Gastrocnemius medialis (tissue), 4 donors: ENCODE measurements around the gene PRPF19.

Experiments used
- CTCF ChIP-seq, 5 experiments: fragments of 450-650 bp in 3 of 5; fragments of 200-600 bp in 2 of 5; sonication (generic) in 2 of 5; IDR thresholded peaks in 4 of 5; conservative IDR thresholded peaks in 1 of 5; 1 replicate in 4 of 5; 2 replicates in 1 of 5; pipeline ENCODE4 v1.5.1; 2016 to 2019; ENCODE audit warnings: antibody characterized with exemption in 5 of 5, mild to moderate bottlenecking in 3 of 5, moderate library complexity in 3 of 5
- POLR2A ChIP-seq, 2 donors: fragments of 450-650 bp; IDR thresholded peaks; one replicate each; pipeline ENCODE4 v1.6.1; 2017; ENCODE audit warnings: antibody characterized with exemption in 2 of 2, mild to moderate bottlenecking in 2 of 2, moderate library complexity in 2 of 2

- TF ChIP-seq POLR2A (IDR thresholded peaks at IDR 0.05), result no peak
- no peak for TF ChIP-seq CTCF (IDR thresholded peaks at IDR 0.05 in 4 of 5, conservative IDR thresholded peaks at IDR 0.05 in 1 of 5)
These were observed 13.6 kb upstream of the PRPF19 start for GRCh38 chr11:60919956-60920355.
